ENCODE measurements around the gene RASGEF1B.
A peak's percentile ranks its signal among the peaks of the same experiment; 100 is the strongest.

RASGEF1B gene

DNA sequence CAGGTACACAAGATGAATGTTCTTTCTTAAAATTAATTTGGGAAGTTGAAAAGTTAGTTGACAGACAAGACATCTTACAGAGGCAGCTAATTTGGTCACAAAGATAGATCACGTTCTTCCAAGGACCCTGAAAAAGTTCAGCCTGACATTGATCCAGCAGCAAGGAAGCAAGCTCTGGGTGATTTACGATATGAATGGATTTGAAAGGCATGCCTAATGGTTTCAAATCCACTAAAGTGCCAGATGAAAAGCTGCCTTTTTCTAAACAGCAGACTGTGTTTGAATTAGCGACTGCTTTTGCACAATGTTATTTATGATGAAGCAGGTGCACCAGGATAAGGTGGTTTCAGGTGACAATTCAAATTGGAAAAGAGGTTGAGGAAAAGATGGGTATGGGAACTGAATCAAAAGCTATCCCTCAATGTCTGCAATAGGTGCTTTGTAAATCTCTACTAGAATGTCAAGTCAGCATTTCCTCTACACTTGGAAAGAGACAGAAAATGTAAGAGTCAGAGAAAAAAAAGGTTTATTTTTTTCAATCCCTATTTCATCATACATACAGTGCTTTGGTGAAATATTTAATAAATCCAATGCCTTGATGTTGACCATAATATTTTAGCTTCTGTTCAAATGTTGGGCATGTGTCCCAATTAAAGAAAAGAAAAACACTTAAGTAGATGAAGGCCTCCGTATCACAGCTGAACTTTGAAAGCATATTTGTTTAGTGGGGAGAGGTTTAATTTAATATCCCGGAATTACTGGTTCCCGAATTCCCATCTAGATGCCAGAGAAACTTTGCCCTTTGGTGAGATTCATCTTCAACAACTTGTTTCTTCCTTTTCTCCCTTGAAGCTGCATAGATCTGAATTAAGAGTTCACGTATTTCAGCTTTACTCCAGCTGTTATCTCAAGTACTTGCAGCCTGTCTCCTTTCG is 6.0 kb downstream of the RASGEF1B start:
- DNase-seq, result no peak

DNA sequence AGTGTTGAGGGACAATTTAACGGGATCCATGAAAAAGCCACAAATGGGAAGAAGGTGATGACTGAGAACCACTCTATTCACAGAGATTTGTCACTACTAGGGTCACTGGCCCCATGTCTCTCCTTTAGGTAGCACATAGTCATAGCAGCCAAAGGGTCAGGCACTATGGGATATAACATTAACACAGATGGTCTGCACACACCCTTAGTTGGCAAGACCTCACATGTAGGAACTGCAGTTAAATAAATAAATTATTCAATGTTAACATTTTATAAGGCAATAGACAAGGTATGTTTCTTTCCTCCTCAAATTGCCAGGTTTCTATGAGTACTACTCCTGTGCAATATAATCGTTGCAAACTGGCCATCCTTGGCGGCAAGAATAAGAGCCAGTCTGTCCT is 10.9 kb downstream of the RASGEF1B start:
- DNase-seq, result no peak

DNA sequence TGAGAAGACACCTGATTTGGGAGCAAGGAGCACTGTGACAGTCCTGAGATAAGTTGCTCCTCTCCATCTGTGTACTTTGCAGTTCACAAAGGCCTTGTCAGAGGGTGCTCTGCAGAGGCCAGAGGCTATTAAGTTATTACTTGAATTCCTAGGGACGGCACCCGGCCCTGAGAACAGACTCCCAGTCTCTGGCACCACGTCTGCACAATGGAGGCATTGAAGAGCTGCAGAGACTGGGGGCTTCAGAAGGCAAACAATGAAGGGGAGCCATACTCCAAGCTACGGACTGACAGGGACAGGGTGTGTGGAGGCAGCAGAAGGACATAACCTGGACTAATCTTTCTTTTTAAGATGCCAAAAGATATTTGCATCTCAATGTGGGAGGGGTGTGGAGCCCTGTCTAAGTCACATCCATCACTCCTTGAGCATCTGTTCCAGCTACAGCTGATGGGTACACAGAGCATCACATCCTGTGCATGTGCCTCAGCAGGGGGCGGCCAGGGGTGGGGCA is 11.5 kb downstream of the RASGEF1B start:
- no peak for DNase-seq

- DNase-seq, result no peak
These were observed 12.5 kb downstream of the RASGEF1B start for GRCh38 chr4:81459228-81459627.

GRCh38 chr4:81457921-81458520 is 13.7 kb downstream of the RASGEF1B start:
- DNase-seq, result no peak

- DNase-seq, result no peak
These were observed 14.4 kb downstream of the RASGEF1B start for GRCh38 chr4:81457345-81457744.

- DNase-seq, result no peak
These were observed 15.8 kb downstream of the RASGEF1B start for GRCh38 chr4:81455897-81456296.

- DNase-seq, result no peak
These were observed 16.8 kb downstream of the RASGEF1B start for GRCh38 chr4:81454948-81455347.

DNA sequence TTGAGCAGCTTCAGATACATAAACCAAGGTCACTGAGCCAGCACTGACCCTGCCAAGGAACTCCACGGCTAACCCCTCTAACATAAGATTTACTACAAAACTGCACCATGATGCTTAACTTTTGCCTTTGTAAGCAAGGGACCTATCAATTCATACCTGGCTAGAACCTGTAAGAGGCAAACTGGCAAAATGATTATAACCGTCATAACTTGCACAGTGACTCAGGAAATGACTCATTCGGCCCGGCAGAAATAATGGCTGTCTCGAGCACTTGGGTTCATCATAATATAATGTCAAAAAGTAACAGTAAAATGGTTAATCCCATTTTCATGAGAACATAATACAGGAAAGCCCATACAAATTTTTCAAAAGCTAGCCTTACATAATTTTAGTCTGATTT is 17.2 kb downstream of the RASGEF1B start:
- no peak for DNase-seq

GRCh38 chr4:81453024-81453423 is 18.7 kb downstream of the RASGEF1B start:
- DNase-seq, result no peak

DNA sequence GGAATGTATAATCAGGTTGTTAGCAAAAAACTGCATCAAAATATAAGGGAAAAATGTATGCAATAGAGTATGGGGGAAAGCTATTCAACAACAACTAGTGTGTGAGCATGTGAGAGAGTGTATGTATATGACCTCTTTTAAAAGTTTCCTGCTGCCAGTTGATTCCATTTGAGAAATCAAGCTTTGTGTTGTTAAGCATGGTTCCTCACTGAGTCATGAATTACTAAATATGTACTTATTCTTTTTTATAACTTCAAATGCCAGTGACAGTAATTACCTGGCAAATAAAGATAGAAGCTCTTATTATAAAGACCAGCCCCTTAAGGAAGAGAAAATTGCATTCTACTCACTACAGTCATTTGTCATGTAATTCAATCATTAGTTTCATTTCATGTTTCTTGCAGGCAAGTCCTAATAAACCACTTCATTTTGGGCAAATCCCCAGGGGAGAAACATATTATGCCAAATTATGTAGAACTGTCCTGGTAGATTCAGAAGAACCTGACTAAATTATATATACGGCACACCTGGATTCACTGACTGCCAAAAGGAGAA is 19.2 kb downstream of the RASGEF1B start:
- no peak for DNase-seq

- DNase-seq, result no peak
These were observed 22.7 kb downstream of the RASGEF1B start for GRCh38 chr4:81449015-81449414.

GRCh38 chr4:81447566-81448229 is 24.0 kb downstream of the RASGEF1B start:
- no peak for DNase-seq

- DNase-seq, result no peak
These were observed 25.1 kb downstream of the RASGEF1B start for GRCh38 chr4:81446634-81447033.

- peak; percentile 9 for DNase-seq
These were observed 26.5 kb downstream of the RASGEF1B start for GRCh38 chr4:81445196-81445595.

DNA sequence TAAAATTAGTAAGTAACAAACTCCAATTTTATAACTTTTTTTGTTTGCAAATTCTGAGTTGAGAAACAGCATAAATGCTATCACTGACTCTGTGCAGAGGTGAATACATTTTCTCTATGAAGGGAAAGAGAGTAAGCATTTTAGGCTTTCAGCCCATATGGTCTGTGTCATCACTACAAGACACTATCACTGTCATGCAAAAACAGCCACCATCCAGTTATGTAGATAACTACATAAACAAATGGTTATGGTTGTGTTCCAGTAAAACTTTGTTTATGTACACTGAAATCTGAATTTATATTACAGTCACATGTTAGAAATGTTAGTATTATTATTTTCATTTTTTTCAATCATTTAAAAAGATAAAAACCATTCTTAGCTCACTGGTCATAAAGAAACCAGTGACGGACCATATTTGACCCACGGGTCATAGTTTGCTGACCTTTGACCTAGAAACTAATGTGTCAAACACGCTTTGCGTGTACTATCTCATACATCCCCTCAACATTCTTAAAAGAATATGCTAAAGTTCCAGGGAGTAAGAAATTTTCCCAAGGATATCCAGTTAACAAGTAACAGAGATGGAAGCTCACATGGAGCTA is 29.1 kb downstream of the RASGEF1B start:
- no peak for DNase-seq

DNA sequence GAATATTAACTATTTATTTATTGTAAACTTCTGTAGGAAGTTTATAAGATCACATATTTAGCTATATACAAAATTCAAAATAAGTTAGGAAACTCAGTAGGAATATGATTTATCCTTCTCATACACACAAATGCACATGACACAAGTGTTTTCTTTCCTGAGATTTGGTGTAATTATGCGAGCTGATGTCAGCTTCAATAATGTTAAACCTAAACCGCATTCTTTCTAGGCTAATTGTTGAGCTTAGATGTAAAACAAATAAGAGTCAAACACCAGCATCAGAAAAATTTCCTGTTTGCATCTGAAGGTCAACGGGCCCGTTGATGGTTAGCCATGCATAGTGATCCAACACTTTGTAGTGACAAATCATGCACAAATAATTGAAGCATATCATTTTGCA is 30.8 kb downstream of the RASGEF1B start:
- no peak for DNase-seq

DNA sequence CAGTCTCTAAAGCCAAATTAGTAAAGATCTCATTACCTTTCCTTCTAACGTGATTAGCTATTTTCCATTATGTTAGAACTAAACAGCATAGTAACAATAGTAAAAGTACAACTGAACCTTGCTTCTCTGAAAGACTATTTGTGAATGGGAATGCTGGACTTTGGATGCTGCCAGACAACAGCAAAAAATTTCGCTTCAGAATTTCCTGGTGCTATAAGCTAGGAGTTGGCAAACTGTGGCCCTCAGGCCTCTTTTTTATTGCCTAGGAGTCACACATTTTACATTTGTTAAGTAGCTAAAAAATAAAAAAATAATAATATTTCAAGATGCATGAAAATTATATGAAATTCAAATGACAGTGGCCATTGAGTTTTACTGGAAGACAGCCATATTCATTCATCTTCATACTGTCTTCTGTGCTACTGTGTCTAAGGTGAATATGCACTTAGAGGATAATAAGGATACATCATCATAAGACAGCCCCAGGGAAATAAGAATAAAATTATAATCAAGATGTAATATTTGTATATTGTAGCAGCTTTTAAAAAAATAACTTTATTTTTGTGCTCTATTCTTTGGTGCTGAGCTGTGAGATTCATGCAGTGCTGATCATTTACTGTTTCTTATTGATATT is 34.6 kb downstream of the RASGEF1B start:
- DNase-seq, result no peak

- DNase-seq, result no peak
These were observed 35.6 kb downstream of the RASGEF1B start for GRCh38 chr4:81436096-81436495.

- no peak for DNase-seq
These were observed 38.9 kb downstream of the RASGEF1B start for GRCh38 chr4:81432825-81433224.

DNA sequence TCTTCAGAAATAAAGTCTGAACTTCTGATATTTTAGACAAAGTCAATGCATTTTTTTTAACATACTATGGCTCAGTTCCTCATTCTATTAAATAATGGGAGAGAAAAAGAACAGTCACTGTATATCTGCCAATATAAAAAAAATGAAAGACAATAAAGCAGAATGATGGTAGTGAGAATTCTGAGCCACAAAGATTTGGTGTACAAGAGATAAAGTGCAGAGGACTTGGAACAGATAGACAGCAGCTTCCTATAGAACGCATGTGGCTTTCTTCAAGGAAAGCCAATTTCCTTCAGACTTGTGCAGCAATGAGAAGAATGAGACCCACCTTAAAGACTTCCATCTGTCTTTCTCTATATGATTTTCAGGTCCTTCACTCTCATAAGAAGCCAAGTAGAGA is 39.7 kb downstream of the RASGEF1B start:
- DNase-seq, result no peak

- DNase-seq, result no peak
These were observed 42.1 kb downstream of the RASGEF1B start for GRCh38 chr4:81429607-81430006.
